H54 (cell line): ENCODE data around the gene ZNF217.
"Not testable (repeated sequence)": the region's sequence is repeated elsewhere in the genome, so short reads cannot be mapped to it uniquely, and the experiment has no call there.

Experiments used
- DNase-seq: peaks from one replicate; pipeline ENCODE4 v3.0.0; 2011; ENCODE audit warnings: low spot score, mixed read lengths; ENCODE audit not compliant: insufficient read length
- FAIRE-seq: peaks from 3 replicates; lab custom pipeline; 2011; peaks lifted over from hg19 to GRCh38; lab: Jason Lieb, UNC
- POLR2A ChIP-seq: IDR thresholded peaks from 2 replicates; pipeline ENCODE4 v1.6.1; 2011; ENCODE audit warnings: low read depth, mild to moderate bottlenecking, low read length

Gene ZNF217

DNA sequence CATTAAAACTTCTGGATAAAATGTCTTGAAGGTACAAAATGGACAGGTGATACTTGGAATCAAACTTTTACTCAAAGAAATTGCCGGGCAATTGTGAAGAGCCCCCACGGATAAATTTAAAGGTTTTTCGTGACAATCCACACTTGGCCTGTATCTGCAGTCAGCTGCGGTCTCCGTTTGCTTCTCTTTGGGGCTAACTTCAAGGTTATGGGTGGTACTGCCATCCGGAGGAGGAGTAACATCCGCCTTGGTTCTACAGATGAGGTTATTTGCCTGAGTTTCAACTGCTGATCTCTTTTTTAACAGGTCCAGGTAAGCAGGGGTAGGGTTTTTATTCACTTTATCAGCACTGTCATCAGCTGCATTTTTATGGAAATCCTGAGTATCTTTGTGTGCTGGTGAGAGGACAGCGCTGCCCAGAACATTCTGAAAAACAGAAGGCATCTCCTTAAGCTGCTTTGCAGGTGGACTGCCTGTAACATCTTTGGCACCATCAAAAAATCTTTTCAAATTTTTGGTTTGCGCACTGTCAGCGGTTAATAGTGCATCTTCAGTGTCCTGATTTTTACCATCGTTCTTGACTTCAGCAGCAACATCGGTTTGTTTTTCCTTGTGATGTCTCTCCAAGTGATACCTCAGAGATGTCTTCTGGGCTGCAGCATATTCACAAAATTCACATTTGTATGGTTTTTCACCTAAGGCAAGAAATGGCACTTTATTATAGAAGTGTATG, 16.9 kb downstream of the ZNF217 start:
- no peak for FAIRE-seq
- no peak for TF ChIP-seq POLR2A
- no peak for DNase-seq

DNA sequence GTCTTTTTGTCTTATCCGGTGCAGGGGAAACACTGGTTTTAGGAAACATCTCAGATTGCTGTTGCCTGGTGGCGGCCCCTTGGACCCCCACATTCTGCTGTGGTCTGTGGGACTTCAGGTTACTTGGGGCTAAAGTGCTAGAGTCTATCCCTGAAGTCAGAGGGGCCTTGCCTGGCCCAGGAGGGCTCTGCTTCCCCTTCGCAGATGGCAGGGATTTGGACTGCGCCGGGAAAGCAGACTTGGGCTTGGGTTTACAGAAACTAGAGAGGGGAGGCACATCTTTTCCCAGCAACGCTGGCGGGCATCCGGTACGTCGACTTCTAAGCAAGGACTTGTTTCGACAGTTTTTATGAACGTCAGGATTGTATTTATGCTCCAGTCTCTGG, 17.5 kb downstream of the ZNF217 start:
- FAIRE-seq, result no peak
- DNase-seq, result no peak
- no peak for TF ChIP-seq POLR2A

GRCh38 chr20:53575481-53576194, 18.0 kb downstream of the ZNF217 start:
- FAIRE-seq (no peak), DNase-seq (no peak)
- no peak for TF ChIP-seq POLR2A

GRCh38 chr20:53574819-53575218, 18.8 kb downstream of the ZNF217 start:
- TF ChIP-seq POLR2A, result no peak
- DNase-seq, result no peak
- no peak for FAIRE-seq

DNA sequence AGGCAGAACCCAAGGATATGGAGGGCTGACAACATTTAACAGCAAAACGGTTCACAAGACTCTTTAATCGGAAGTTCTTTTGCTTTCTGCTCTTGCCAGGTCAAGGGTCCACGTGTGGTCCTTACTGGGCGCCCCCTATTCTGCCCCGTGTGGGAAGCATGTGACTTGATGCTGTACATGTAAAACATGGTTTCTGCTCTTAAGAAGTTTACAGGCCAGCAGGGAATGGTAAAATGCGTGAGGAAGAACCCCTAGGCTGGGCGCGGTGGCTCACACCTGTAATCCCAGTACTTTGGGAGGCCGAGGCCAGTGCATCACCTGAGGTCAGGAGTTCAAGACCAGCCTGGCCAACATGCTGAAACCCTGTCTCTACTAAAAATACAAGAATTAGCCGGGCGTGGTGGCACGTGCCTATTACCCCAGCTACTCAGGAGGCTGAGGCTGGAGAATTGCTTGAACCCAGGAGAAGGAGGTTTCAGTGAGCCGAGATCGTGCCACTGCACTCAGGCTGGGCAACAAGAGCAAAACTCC, 19.3 kb downstream of the ZNF217 start:
- TF ChIP-seq POLR2A, result no peak
- no peak for FAIRE-seq
- DNase-seq, result no peak

GRCh38 chr20:53571555-53572286, 21.9 kb downstream of the ZNF217 start:
- DNase-seq, result no peak
- no peak for TF ChIP-seq POLR2A
- no peak for FAIRE-seq

- TF ChIP-seq POLR2A, result no peak
Measured at GRCh38 chr20:53570446-53571276, 23.0 kb downstream of the ZNF217 start.

DNA sequence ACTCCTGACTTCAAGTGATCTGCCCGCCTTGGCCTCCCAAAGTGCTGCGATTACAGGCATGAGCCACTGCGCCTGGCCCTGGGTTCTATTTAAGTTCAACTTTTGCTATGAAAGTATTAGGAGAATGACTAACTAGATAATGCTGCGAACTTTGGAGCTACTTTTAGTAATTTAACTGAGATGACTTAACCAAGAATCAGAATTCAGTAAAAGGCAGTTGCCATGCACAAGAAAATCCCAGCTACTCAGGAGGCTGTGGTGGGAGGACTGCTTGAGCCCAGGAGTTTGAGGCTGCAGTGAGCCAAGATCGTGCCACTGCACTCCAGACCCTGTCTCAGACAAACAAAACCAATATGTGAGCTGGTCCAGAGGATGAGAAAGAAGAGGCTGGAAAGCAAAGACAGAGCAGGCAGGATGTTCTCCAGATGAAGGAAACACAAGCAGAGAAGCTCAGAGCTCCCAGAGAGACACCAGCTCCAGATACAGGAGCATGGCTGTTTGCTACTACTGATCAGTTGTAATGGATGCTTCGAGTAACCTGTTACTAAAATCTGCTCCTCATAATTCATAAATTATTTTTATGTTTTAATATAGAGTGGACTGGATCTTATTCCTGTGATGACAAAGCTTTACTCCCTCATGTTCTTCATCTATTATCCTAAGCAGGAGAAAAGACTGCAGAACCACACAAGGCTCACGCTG, 23.9 kb downstream of the ZNF217 start:
- DNase-seq (no peak), FAIRE-seq (no peak)
- TF ChIP-seq POLR2A, result no peak

More at GRCh38 chr20:53570446-53571276, 23.0 kb downstream of the ZNF217 start:
- DNase-seq (no peak), FAIRE-seq (no peak)

GRCh38 chr20:53569005-53569404, 24.6 kb downstream of the ZNF217 start:
- DNase-seq, result no peak
- TF ChIP-seq POLR2A, result no peak
- FAIRE-seq, result no peak

DNA sequence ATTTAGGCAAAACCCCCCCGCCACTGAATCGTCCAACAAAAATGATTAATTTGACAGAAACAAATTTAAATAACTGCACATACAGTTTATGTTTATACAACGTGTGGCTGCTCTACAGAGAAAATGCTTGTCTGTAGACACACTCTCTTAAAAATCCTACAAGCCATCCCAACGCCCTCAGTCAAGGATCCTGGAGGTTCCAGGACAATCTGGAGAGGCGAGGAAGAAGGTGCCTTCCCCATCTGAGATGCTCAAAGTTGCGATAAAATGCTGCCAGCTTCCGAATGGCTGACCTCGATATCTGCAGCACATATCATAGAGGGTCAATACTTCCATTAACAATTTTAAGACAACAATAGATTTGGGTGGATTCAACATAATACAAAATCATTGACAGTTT, 25.3 kb downstream of the ZNF217 start:
- DNase-seq, result no peak
- TF ChIP-seq POLR2A, result no peak
- no peak for FAIRE-seq

- FAIRE-seq, result no peak
- TF ChIP-seq POLR2A, result no peak
- DNase-seq, result no peak
Measured at GRCh38 chr20:53567379-53567917, 26.2 kb downstream of the ZNF217 start.

GRCh38 chr20:53566623-53567022, 27.0 kb downstream of the ZNF217 start:
- FAIRE-seq, DNase-seq: not testable (repeated sequence)
